WTC11 (cell line): ENCODE data around the gene THRA. TPM values are rescaled to one million over a fixed set of nuclear protein-coding genes. Genes with fewer than 3 reads are reported as not detected.

Experiments
- ATAC-seq: fragments of 200-7000 bp; cut with Tn5 transposase; 2 replicates; pipeline ENCODE4 v1.10.0; 2021; ENCODE audit warnings: mild to moderate bottlenecking, moderate library complexity
- CTCF ChIA-PET: fragments of 300-600 bp; sonication (Branson Sonifier 250); formaldehyde crosslinking; loops from one replicate; lab custom pipeline; 2021; ENCODE audit warnings: antibody characterized with exemption; lab: Charles Lee
- POLR2A ChIA-PET: fragments of 350-600 bp; sonication (Branson Sonifier 250); formaldehyde crosslinking; loops from one replicate; lab custom pipeline; 2021; ENCODE audit warnings: antibody characterized with exemption; lab: Charles Lee
- DNase-seq: peaks from one replicate; pipeline ENCODE4 v3.0.0; 2021; ENCODE audit warnings: low spot score
- H3K27ac Mint-ChIP-seq: 2 replicates; pipeline ENCODE4 v1.8.0; 2021; ENCODE audit warnings: mixed read lengths
- H3K27me3 Mint-ChIP-seq: 2 replicates; pipeline ENCODE4 v1.8.0; 2021; ENCODE audit warnings: low read depth, mild to moderate bottlenecking, moderate library complexity, mixed read lengths
- H3K36me3 Mint-ChIP-seq: 2 replicates; pipeline ENCODE4 v1.8.0; 2021; ENCODE audit warnings: mixed read lengths
- H3K4me1 Mint-ChIP-seq: 2 replicates; pipeline ENCODE4 v1.8.0; 2022; ENCODE audit warnings: mixed read lengths
- H3K4me3 Mint-ChIP-seq: 2 replicates; pipeline ENCODE4 v1.8.0; 2021; ENCODE audit warnings: mild to moderate bottlenecking, moderate library complexity, mixed read lengths
- H3K9me3 Mint-ChIP-seq: 2 replicates; pipeline ENCODE4 v1.8.0; 2021; ENCODE audit warnings: mixed read lengths
- ATF6 ChIP-seq: sonication (generic); formaldehyde crosslinking; IDR thresholded peaks from 2 replicates; pipeline ENCODE4 v1.8.1; 2023; ENCODE audit warnings: mild to moderate bottlenecking, missing genetic modification reagents
- CREM ChIP-seq: sonication (generic); formaldehyde crosslinking; IDR thresholded peaks from 2 replicates; pipeline ENCODE4 v1.8.1; 2022; ENCODE audit warnings: mild to moderate bottlenecking, missing genetic modification reagents, moderate library complexity
- ELF4 ChIP-seq: sonication (generic); formaldehyde crosslinking; IDR thresholded peaks from 2 replicates; pipeline ENCODE4 v1.8.1; 2022; ENCODE audit warnings: low read depth, mild to moderate bottlenecking, moderate library complexity, missing genetic modification reagents
- ETV6 ChIP-seq: sonication (generic); formaldehyde crosslinking; IDR thresholded peaks from 2 replicates; pipeline ENCODE4 v1.8.1; 2022; ENCODE audit warnings: mild to moderate bottlenecking, missing genetic modification reagents
- FOXP1 ChIP-seq: sonication (generic); formaldehyde crosslinking; IDR thresholded peaks from 2 replicates; pipeline ENCODE4 v1.8.0; 2022; ENCODE audit warnings: missing genetic modification reagents, mild to moderate bottlenecking, moderate library complexity, borderline replicate concordance
- GABPB1 ChIP-seq: sonication (generic); formaldehyde crosslinking; IDR thresholded peaks from 2 replicates; pipeline ENCODE4 v1.8.1; 2023; ENCODE audit warnings: mild to moderate bottlenecking, missing genetic modification reagents
- GTF2I ChIP-seq: fragments of 250-450 bp; sonication (Bioruptor Pico); conservative IDR thresholded peaks from 2 replicates; pipeline ENCODE4 v1.4.0; 2021; ENCODE audit warnings: mild to moderate bottlenecking
- HMGA2 ChIP-seq: fragments of 250-450 bp; sonication (Bioruptor Pico); IDR thresholded peaks from 2 replicates; pipeline ENCODE4 v1.4.0; 2021; ENCODE audit warnings: mild to moderate bottlenecking, moderate library complexity
- JAZF1 ChIP-seq: fragments of 250-450 bp; sonication (Bioruptor Pico); IDR thresholded peaks from 2 replicates; pipeline ENCODE4 v1.9.0; 2021; ENCODE audit warnings: moderate library complexity, mild to moderate bottlenecking, inconsistent platforms
- MAX ChIP-seq: sonication (generic); formaldehyde crosslinking; IDR thresholded peaks from 2 replicates; pipeline ENCODE4 v1.8.0; 2022; ENCODE audit warnings: mild to moderate bottlenecking, missing genetic modification reagents
- MXD4 ChIP-seq: fragments of 250-450 bp; sonication (Bioruptor Pico); IDR thresholded peaks from 2 replicates; pipeline ENCODE4 v1.8.0; 2021; ENCODE audit warnings: mild to moderate bottlenecking, moderate library complexity, borderline replicate concordance
- NR3C1 ChIP-seq: sonication (generic); formaldehyde crosslinking; conservative IDR thresholded peaks from 2 replicates; pipeline ENCODE4 v1.8.1; 2023; ENCODE audit warnings: low read depth, mild to moderate bottlenecking, missing genetic modification reagents
- OVOL2 ChIP-seq: fragments of 250-450 bp; sonication (Bioruptor Pico); IDR thresholded peaks from 2 replicates; pipeline ENCODE4 v1.9.0; 2021; ENCODE audit warnings: mild to moderate bottlenecking, borderline replicate concordance
- PRRX2 ChIP-seq: fragments of 250-450 bp; sonication (Bioruptor Pico); IDR thresholded peaks from 2 replicates; pipeline ENCODE4 v1.8.0; 2021; ENCODE audit warnings: mild to moderate bottlenecking
- SMAD4 ChIP-seq: sonication (generic); formaldehyde crosslinking; IDR thresholded peaks from 2 replicates; pipeline ENCODE4 v1.8.0; 2022; ENCODE audit warnings: mild to moderate bottlenecking, missing genetic modification reagents
- SP1 ChIP-seq: sonication (generic); formaldehyde crosslinking; conservative IDR thresholded peaks from 2 replicates; pipeline ENCODE4 v1.8.1; 2022; ENCODE audit warnings: missing genetic modification reagents
- ZBTB43 ChIP-seq: sonication (generic); formaldehyde crosslinking; IDR thresholded peaks from 2 replicates; pipeline ENCODE4 v1.8.1; 2023; ENCODE audit warnings: mild to moderate bottlenecking, missing genetic modification reagents
- ZMAT4 ChIP-seq: fragments of 250-450 bp; sonication (Bioruptor Pico); IDR thresholded peaks from 2 replicates; pipeline ENCODE4 v1.9.0; 2021; ENCODE audit warnings: mild to moderate bottlenecking
- ZNF138 ChIP-seq: sonication (generic); formaldehyde crosslinking; conservative IDR thresholded peaks from 2 replicates; pipeline ENCODE4 v1.8.1; 2022; ENCODE audit warnings: mild to moderate bottlenecking, moderate library complexity, missing genetic modification reagents
- ZNF317 ChIP-seq: sonication (generic); formaldehyde crosslinking; IDR thresholded peaks from 2 replicates; pipeline ENCODE4 v1.8.1; 2023; ENCODE audit warnings: low read depth, mild to moderate bottlenecking, moderate library complexity, missing genetic modification reagents, borderline replicate concordance
- ZNF425 ChIP-seq: fragments of 250-450 bp; sonication (Bioruptor Pico); conservative IDR thresholded peaks from 2 replicates; pipeline ENCODE4 v1.9.0; 2021; ENCODE audit warnings: mild to moderate bottlenecking
- total RNA-seq: library from RNA; stranded (reverse); gene quantifications from 3 replicates; pipeline ENCODE4 v1.2.3, GENCODE V29; 2021
- TF ChIP-seq, protein P1 (sequence below): sonication (generic); formaldehyde crosslinking; IDR thresholded peaks from 2 replicates; pipeline ENCODE4 v1.8.1; 2022; ENCODE audit warnings: low read depth, missing genetic modification reagents, borderline replicate concordance
- TF ChIP-seq, protein P2 (sequence below): sonication (generic); formaldehyde crosslinking; IDR thresholded peaks from 2 replicates; pipeline ENCODE4 v1.8.1; 2022; ENCODE audit warnings: mild to moderate bottlenecking, missing genetic modification reagents, moderate library complexity, borderline replicate concordance

The THRA gene
- total RNA-seq, 1 experiment from 2014 or later = 15.9 TPM

DNA sequence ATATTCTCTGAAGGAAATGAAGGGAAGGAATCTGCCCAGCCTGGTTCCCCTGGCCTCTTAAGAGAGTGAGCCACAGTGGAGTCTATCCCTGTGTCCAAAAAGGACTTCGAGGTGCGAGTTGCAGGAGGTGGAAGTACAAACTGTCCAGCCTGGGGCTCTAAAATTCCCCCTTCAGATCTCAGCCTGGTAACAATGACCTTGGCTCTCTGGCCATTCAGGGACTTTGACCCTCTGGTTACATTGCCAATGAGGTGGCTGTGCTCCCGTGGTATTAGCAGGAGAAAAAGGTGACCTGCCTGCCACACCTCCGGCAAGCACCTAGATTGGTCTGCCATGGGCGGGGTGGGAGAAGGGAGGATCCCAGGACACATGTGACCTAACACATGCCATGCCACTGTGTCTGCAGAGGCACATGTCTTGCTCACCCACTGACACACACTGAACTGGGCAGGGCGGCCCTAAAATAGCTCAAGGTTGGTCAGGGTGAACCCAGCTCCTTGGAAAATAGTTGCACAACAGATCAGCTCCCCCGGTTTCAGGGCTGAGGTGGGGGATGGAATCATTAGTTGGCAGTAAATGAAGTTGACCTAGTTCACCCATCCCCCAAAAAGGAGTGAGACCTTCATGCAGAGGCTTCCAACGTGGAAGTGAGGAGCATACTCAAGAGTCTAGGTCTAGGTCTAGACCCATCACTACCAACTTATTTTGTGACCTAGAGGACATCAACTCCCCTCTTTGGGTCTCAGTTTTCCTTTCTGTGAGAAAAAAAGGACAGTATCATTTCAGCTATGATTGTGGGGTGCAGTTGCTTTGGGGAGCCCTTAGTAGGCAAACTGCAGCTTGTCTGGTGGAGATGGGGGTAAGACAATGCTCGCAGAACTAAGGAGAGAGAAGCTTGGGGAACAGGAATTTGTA lies 35.4 kb downstream of the THRA start:
- POLR2A ChIA-PET = interaction anchor here (0.8 to 3.1 kb wide), 7 partner anchors 9 to 44 kb away, joined by 3 to 56 read pairs (median 3); partner anchors contain the start of genes CASC3, MED24 and THRA
- no peaks in the 10 kb centered on the region for H3K9me3 Mint-ChIP-seq

GRCh38 chr17:40098846-40099618 lies 36.3 kb downstream of the THRA start:
- peak overlapping the region; percentile 44 for H3K27ac Mint-ChIP-seq
- peak; percentile 99 for DNase-seq
- peak; percentile 79 for ATAC-seq
- peaks cover 47% of the 10 kb centered on the region for H3K27me3 Mint-ChIP-seq
- CTCF ChIA-PET = interaction anchor here (0.6 to 8.1 kb wide), 18 partner anchors 8 to 359 kb away, joined by 3 to 185 read pairs (median 4); partner anchors contain the start of genes PSMD3 and THRA
- POLR2A ChIA-PET = interaction anchor here (0.7 to 3.1 kb wide), 9 partner anchors 8 to 45 kb away, joined by 3 to 56 read pairs (median 3); partner anchors contain the start of genes CASC3, MED24, MSL1 and THRA
- H3K4me3 Mint-ChIP-seq = peak overlapping the region; percentile 79
- H3K36me3 Mint-ChIP-seq = peaks cover 21% of the 10 kb centered on the region
- H3K4me1 Mint-ChIP-seq = peaks cover 51% of the 10 kb centered on the region
- H3K9me3 Mint-ChIP-seq = no peaks in the 10 kb centered on the region
- TF ChIP-seq, protein P1, sequence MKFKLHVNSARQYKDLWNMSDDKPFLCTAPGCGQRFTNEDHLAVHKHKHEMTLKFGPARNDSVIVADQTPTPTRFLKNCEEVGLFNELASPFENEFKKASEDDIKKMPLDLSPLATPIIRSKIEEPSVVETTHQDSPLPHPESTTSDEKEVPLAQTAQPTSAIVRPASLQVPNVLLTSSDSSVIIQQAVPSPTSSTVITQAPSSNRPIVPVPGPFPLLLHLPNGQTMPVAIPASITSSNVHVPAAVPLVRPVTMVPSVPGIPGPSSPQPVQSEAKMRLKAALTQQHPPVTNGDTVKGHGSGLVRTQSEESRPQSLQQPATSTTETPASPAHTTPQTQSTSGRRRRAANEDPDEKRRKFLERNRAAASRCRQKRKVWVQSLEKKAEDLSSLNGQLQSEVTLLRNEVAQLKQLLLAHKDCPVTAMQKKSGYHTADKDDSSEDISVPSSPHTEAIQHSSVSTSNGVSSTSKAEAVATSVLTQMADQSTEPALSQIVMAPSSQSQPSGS (CRISPR knock-in tag) = peak; percentile 70; the same call in 1 of the 2 replicates
- no peak for TF ChIP-seq ZNF138 (CRISPR knock-in tag)
- no peak for TF ChIP-seq OVOL2 (CRISPR knock-in tag)
- no peak for TF ChIP-seq JAZF1 (CRISPR knock-in tag)
- no peak for TF ChIP-seq MXD4 (CRISPR knock-in tag)
- no peak for TF ChIP-seq GTF2I (CRISPR knock-in tag)
- TF ChIP-seq ETV6 (CRISPR knock-in tag) = peak; percentile 85
- TF ChIP-seq, protein P2, sequence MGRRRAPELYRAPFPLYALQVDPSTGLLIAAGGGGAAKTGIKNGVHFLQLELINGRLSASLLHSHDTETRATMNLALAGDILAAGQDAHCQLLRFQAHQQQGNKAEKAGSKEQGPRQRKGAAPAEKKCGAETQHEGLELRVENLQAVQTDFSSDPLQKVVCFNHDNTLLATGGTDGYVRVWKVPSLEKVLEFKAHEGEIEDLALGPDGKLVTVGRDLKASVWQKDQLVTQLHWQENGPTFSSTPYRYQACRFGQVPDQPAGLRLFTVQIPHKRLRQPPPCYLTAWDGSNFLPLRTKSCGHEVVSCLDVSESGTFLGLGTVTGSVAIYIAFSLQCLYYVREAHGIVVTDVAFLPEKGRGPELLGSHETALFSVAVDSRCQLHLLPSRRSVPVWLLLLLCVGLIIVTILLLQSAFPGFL (CRISPR knock-in tag) = peak; percentile 93; the same call in 1 of the 2 replicates
- no peak for TF ChIP-seq ZNF425 (CRISPR knock-in tag)
- TF ChIP-seq ZNF317 (CRISPR knock-in tag) = 0 out of 2 replicates have a peak, but pooled peaks have one; percentile 14
- TF ChIP-seq SMAD4 = peak; percentile 75; the same call in 1 of the 2 replicates
- no peak for TF ChIP-seq ZMAT4
- TF ChIP-seq HMGA2 = no peak
- peak; percentile 98 for TF ChIP-seq MAX (CRISPR knock-in tag)
- peak; percentile 15; the same call in 1 of the 2 replicates for TF ChIP-seq ATF6 (CRISPR knock-in tag)
- peak; percentile 89 for TF ChIP-seq SP1 (CRISPR knock-in tag)
- TF ChIP-seq ZBTB43 (CRISPR knock-in tag) = peak; percentile 57; the same call in 1 of the 2 replicates
- no peak for TF ChIP-seq PRRX2 (CRISPR knock-in tag)
- no peak for TF ChIP-seq ELF4 (CRISPR knock-in tag)
- peak; percentile 30; the same call in 1 of the 2 replicates for TF ChIP-seq CREM (CRISPR knock-in tag)
- TF ChIP-seq NR3C1 = no peak

More for the DNA sequence above, 35.4 kb downstream of the THRA start:
- no peak for ATAC-seq
- H3K36me3 Mint-ChIP-seq = peaks cover 29% of the 10 kb centered on the region
- peak overlapping the region; percentile 44 for H3K27ac Mint-ChIP-seq
- peak overlapping the region; percentile 54 for H3K4me3 Mint-ChIP-seq
- peaks cover 40% of the 10 kb centered on the region for H3K27me3 Mint-ChIP-seq
- TF ChIP-seq FOXP1 (0 out of 2 replicates have a peak, but pooled peaks have one; percentile 28), GABPB1 (CRISPR knock-in tag) (peak; percentile 57), NR3C1 (no peak)
- DNase-seq = no peak
- CTCF ChIA-PET = interaction anchor here (0.6 to 8.1 kb wide), 14 partner anchors 8 to 360 kb away, joined by 3 to 185 read pairs (median 4); partner anchors contain the start of genes PSMD3 and THRA
- peaks cover 42% of the 10 kb centered on the region for H3K4me1 Mint-ChIP-seq
